K562 (cell line): ENCODE results near the gene EXOSC1. TPM values are rescaled to one million over a fixed set of nuclear protein-coding genes. Genes with fewer than 3 reads are reported as not detected.

Source experiments
- CREBBP ChIP-seq: IDR thresholded peaks from one replicate; pipeline ENCODE4 v1.6.1; 2012; ENCODE audit warnings: low read depth, mild to moderate bottlenecking, control low read depth, inconsistent platforms, low read length
- EHMT2 ChIP-seq: fragments of 450-650 bp; IDR thresholded peaks from 2 replicates; pipeline ENCODE4 v1.6.1; 2018; ENCODE audit warnings: antibody characterized with exemption
- HSF4 ChIP-seq: fragments of 250-450 bp; sonication (Bioruptor Pico); IDR thresholded peaks from 2 replicates; pipeline ENCODE4 v2.1.2; 2022; ENCODE audit warnings: mild to moderate bottlenecking, moderate library complexity, borderline replicate concordance
- LCOR ChIP-seq: sonication (generic); formaldehyde crosslinking; IDR thresholded peaks from 2 replicates; pipeline ENCODE4 v1.8.0; 2022; ENCODE audit warnings: mild to moderate bottlenecking, missing genetic modification reagents
- MBD2 ChIP-seq: sonication (generic); IDR thresholded peaks from 2 replicates; pipeline ENCODE4 v1.6.1; 2016; ENCODE audit warnings: low read depth, borderline replicate concordance
- NCOA6 ChIP-seq: fragments of 450-650 bp; IDR thresholded peaks from 2 replicates; pipeline ENCODE4 v1.6.1; 2017; ENCODE audit warnings: mild to moderate bottlenecking
- NR2C2 ChIP-seq, 2 experiments: fragments of 200-800 bp in 1 of 2; sonication (Bioruptor generic) in 1 of 2; sonication (generic) in 1 of 2; formaldehyde crosslinking in 1 of 2; IDR thresholded peaks; 2 replicates each; pipeline versions ENCODE4 v1.6.1 to v1.8.0; 2016 to 2022; ENCODE audit warnings: mild to moderate bottlenecking in 1 of 2, missing compliant biosample characterization in 1 of 2, missing genetic modification characterization in 1 of 2, missing genetic modification reagents in 1 of 2
- SIN3A ChIP-seq, 2 experiments: fragments of 150-350 bp in 1 of 2; IDR thresholded peaks; 2 replicates each; pipeline ENCODE4 v1.6.1; 2011 to 2016; ENCODE audit warnings: borderline replicate concordance in 2 of 2, low read depth in 2 of 2, low read length in 2 of 2, mild to moderate bottlenecking in 2 of 2, moderate library complexity in 2 of 2; ENCODE audit not compliant: control insufficient read depth in 1 of 2
- SUPT5H ChIP-seq: fragments of 450-650 bp; IDR thresholded peaks from 2 replicates; pipeline ENCODE4 v1.6.1; 2016
- TEAD1 ChIP-seq, 2 experiments: fragments of 450-650 bp in 1 of 2; sonication (generic) in 1 of 2; formaldehyde crosslinking; IDR thresholded peaks; 2 replicates each; pipeline versions ENCODE4 v1.4.0 to v1.8.0; 2020 to 2022; ENCODE audit warnings: mild to moderate bottlenecking in 2 of 2, missing genetic modification reagents in 1 of 2
- ZNF143 ChIP-seq: sonication (generic); formaldehyde crosslinking; IDR thresholded peaks from 2 replicates; pipeline ENCODE4 v1.9.0; 2022; ENCODE audit warnings: mild to moderate bottlenecking, missing genetic modification reagents
- ZNF217 ChIP-seq: sonication (generic); formaldehyde crosslinking; IDR thresholded peaks from 2 replicates; pipeline ENCODE4 v1.8.0; 2022; ENCODE audit warnings: mild to moderate bottlenecking, missing genetic modification reagents
- ZNF23 ChIP-seq: fragments of 250-450 bp; sonication (Bioruptor Pico); IDR thresholded peaks from 2 replicates; pipeline ENCODE4 v1.4.0; 2020; ENCODE audit warnings: mild to moderate bottlenecking
- ZNF551 ChIP-seq: fragments of 250-450 bp; sonication (Bioruptor Pico); IDR thresholded peaks from 2 replicates; pipeline ENCODE4 v1.5.0; 2021; ENCODE audit warnings: mild to moderate bottlenecking, moderate library complexity
- ZNF717 ChIP-seq: fragments of 250-450 bp; sonication (Bioruptor Pico); IDR thresholded peaks from 2 replicates; pipeline ENCODE4 v1.5.0; 2021
- polyA plus RNA-seq, 8 experiments: library from polyadenylated mRNA; depleted of rRNA in 4 of 8; stranded (reverse) in 5 of 8; unstranded in 3 of 8; fragments of >200 nt; fragmentation: Nextera tagmentation in 2 of 8; fragmentation: Illumina TruSeq in 1 of 8; extraction: Ambion mirVana in 2 of 8; extraction: Trizol in 1 of 8; gene quantifications; 2 replicates each; pipeline versions ENCODE4 v1.2.1 to v1.2.3, GENCODE V29; 2011 to 2014; ENCODE audit warnings: inconsistent platforms in 1 of 8, missing spikeins in 1 of 8
- total RNA-seq, 7 experiments: library from RNA; depleted of rRNA in 6 of 7; stranded (reverse); fragments of >200 nt in 6 of 7; fragmentation: Illumina TruSeq in 2 of 7; extraction: Trizol in 2 of 7; gene quantifications; 2 replicates each; pipeline versions ENCODE4 v1.2.1 to v1.2.3, GENCODE V29; 2011 to 2021; ENCODE audit warnings: low replicate concordance in 1 of 7
- TF ChIP-seq, protein P1 (sequence below): IDR thresholded peaks from 3 replicates; pipeline ENCODE4 v1.6.1; 2011; ENCODE audit warnings: borderline replicate concordance, mild to moderate bottlenecking; ENCODE audit not compliant: insufficient read length, insufficient read depth
- TF ChIP-seq, protein P2 (sequence below): sonication (generic); formaldehyde crosslinking; IDR thresholded peaks from 2 replicates; pipeline ENCODE4 v1.9.0; 2022; ENCODE audit warnings: mild to moderate bottlenecking, missing genetic modification reagents
- TF ChIP-seq, protein P3 (sequence below): fragments of 250-450 bp; sonication (Bioruptor Pico); IDR thresholded peaks from 2 replicates; pipeline ENCODE4 v1.5.0; 2020; ENCODE audit warnings: mild to moderate bottlenecking, borderline replicate concordance
- TF ChIP-seq, protein P4 (sequence below), 2 experiments: fragments of 250-450 bp in 1 of 2; fragments of 450-650 bp in 1 of 2; sonication (Bioruptor Pico) in 1 of 2; IDR thresholded peaks; 2 replicates each; pipeline versions ENCODE4 v1.6.1 to v1.8.0; 2016 to 2021; ENCODE audit warnings: mild to moderate bottlenecking in 2 of 2, moderate library complexity in 2 of 2, missing compliant biosample characterization in 1 of 2, missing genetic modification characterization in 1 of 2
- TF ChIP-seq, protein P5 (sequence below), 2 experiments: fragments of 450-650 bp; conservative IDR thresholded peaks; 2 replicates each; pipeline ENCODE4 v1.6.1; 2017; ENCODE audit warnings: mild to moderate bottlenecking in 2 of 2, moderate library complexity in 2 of 2

EXOSC1 gene
- total and polyA plus RNA-seq, 9 of the 15 experiments (the other 6 are each of a cell fraction or from before 2014, with no cell fraction given), result 44.3 to 117 (median 67.0) TPM

DNA sequence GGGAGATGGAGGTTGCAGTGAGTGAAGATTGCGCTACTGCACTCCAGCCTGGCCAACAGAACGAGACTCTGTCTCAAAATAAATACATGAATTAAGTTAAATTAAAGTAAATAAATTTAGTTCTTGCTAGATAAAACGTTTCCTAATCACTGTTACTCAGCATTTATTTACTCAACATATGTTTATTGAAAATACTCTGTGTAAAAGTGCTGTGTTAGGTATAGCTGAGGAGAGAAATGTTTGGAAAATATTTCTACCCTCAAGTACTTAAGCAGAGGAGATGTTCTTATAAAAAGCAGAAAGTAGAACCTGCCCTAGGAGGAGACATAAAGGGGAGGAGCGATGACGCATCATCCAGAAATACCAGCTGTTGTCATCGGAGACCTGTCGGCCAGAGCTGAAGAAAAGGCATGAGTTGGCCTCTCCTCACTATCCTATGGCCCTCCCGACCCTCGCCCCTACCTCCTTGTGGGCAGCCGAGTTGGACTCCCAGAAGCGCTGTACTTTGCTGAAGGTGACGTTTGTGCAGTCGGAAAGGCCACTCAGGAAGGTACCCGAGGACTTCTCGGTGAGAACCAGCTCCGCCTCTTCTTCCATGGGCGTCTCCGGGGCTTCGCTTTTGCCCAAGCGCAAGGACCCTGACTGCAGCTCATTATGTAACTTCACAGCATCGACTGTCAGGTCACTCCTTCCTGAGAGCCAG lies 45.8 kb downstream of the EXOSC1 start (continued):
- TF ChIP-seq NR2C2 (CRISPR knock-in tag; IDR thresholded peaks at IDR 0.05) (0 out of 2 replicates have a peak, but pooled peaks have one; percentile 37), NR2C2 (tag; IDR thresholded peaks at IDR 0.05) (no peak), ZNF217 (CRISPR knock-in tag) (no peak), EHMT2 (no peak), ZNF143 (CRISPR knock-in tag) (no peak), SIN3A (IDR thresholded peaks at IDR 0.05; ENCODE audit: borderline replicate concordance in 2 of 2, control insufficient read depth in 1 of 2, low read depth in 2 of 2, low read length in 2 of 2) (peak; percentile 74 to 89; a peak in 2 of 4 replicates), CREBBP (no peak), ZNF717 (no peak), ZNF23 (CRISPR knock-in tag) (no peak), SUPT5H (no peak), NCOA6 (no peak), TEAD1 (CRISPR knock-in tag; IDR thresholded peaks at IDR 0.05) (peak in 1 of 2 experiments; percentile 57; a peak in 1 of 4 replicates), ZNF551 (no peak), HSF4 (CRISPR knock-in tag) (no peak), MBD2 (no peak), LCOR (CRISPR knock-in tag) (no peak)
- TF ChIP-seq, protein P1, sequence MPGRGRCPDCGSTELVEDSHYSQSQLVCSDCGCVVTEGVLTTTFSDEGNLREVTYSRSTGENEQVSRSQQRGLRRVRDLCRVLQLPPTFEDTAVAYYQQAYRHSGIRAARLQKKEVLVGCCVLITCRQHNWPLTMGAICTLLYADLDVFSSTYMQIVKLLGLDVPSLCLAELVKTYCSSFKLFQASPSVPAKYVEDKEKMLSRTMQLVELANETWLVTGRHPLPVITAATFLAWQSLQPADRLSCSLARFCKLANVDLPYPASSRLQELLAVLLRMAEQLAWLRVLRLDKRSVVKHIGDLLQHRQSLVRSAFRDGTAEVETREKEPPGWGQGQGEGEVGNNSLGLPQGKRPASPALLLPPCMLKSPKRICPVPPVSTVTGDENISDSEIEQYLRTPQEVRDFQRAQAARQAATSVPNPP, result no peak
- TF ChIP-seq, protein P2, sequence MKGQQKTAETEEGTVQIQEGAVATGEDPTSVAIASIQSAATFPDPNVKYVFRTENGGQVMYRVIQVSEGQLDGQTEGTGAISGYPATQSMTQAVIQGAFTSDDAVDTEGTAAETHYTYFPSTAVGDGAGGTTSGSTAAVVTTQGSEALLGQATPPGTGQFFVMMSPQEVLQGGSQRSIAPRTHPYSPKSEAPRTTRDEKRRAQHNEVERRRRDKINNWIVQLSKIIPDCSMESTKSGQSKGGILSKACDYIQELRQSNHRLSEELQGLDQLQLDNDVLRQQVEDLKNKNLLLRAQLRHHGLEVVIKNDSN (CRISPR knock-in tag), result no peak
- TF ChIP-seq, protein P3, sequence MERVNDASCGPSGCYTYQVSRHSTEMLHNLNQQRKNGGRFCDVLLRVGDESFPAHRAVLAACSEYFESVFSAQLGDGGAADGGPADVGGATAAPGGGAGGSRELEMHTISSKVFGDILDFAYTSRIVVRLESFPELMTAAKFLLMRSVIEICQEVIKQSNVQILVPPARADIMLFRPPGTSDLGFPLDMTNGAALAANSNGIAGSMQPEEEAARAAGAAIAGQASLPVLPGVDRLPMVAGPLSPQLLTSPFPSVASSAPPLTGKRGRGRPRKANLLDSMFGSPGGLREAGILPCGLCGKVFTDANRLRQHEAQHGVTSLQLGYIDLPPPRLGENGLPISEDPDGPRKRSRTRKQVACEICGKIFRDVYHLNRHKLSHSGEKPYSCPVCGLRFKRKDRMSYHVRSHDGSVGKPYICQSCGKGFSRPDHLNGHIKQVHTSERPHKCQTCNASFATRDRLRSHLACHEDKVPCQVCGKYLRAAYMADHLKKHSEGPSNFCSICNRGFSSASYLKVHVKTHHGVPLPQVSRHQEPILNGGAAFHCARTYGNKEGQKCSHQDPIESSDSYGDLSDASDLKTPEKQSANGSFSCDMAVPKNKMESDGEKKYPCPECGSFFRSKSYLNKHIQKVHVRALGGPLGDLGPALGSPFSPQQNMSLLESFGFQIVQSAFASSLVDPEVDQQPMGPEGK (CRISPR knock-in tag), result no peak
- TF ChIP-seq, protein P4, sequence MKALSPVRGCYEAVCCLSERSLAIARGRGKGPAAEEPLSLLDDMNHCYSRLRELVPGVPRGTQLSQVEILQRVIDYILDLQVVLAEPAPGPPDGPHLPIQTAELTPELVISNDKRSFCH (CRISPR knock-in tag; IDR thresholded peaks at IDR 0.05), result no peak
- TF ChIP-seq, protein P4 (tag; IDR thresholded peaks at IDR 0.05), result no peak
- TF ChIP-seq, protein P5, sequence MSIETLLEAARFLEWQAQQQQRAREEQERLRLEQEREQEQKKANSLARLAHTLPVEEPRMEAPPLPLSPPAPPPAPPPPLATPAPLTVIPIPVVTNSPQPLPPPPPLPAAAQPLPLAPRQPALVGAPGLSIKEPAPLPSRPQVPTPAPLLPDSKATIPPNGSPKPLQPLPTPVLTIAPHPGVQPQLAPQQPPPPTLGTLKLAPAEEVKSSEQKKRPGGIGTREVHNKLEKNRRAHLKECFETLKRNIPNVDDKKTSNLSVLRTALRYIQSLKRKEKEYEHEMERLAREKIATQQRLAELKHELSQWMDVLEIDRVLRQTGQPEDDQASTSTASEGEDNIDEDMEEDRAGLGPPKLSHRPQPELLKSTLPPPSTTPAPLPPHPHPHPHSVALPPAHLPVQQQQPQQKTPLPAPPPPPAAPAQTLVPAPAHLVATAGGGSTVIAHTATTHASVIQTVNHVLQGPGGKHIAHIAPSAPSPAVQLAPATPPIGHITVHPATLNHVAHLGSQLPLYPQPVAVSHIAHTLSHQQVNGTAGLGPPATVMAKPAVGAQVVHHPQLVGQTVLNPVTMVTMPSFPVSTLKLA (conservative IDR thresholded peaks at IDR 0.05), result peak in 1 of 2 experiments; percentile 11; a peak in 1 of 4 replicates
